ENCODE measurements around the gene UBE2H.

UBE2H gene

GRCh38 chr7:129825209-129825970, 127.4 kb downstream of the UBE2H start (continued):
- TF ChIP-seq ZNF660 (tag by site-specific recombination; IDR thresholded peaks at IDR 0.05) (0 out of 2 replicates have a peak, but pooled peaks have one; percentile 45), ZNF677 (tag by site-specific recombination; IDR thresholded peaks at IDR 0.05) (no peak), ZFP3 (tag by site-specific recombination; IDR thresholded peaks at IDR 0.05; ENCODE audit: low read depth) (no peak), ZNF626 (tag by site-specific recombination; IDR thresholded peaks at IDR 0.05) (no peak), YY1 (tag by site-specific recombination; IDR thresholded peaks at IDR 0.05) (no peak; the same call in 1 of the 2 replicates), ZNF639 (tag by site-specific recombination; IDR thresholded peaks at IDR 0.05) (0 out of 2 replicates have a peak, but pooled peaks have one; percentile 26), YY2 (tag by site-specific recombination; IDR thresholded peaks at IDR 0.05) (no peak), ZNF214 (tag by site-specific recombination; IDR thresholded peaks at IDR 0.05; ENCODE audit: borderline replicate concordance) (no peak), ZNF174 (tag by site-specific recombination; IDR thresholded peaks at IDR 0.05) (no peak), ZNF274 (IDR thresholded peaks at IDR 0.05; ENCODE audit: low read length) (no peak), ZNF274 (tag by site-specific recombination; IDR thresholded peaks at IDR 0.05; ENCODE audit: borderline replicate concordance) (no peak), ZNF707 (tag by site-specific recombination; IDR thresholded peaks at IDR 0.05) (no peak), ZNF792 (tag by site-specific recombination; IDR thresholded peaks at IDR 0.05) (no peak), ZSCAN5A (tag by site-specific recombination; IDR thresholded peaks at IDR 0.05) (0 out of 2 replicates have a peak, but pooled peaks have one; percentile 36), ZBTB49 (tag by site-specific recombination; IDR thresholded peaks at IDR 0.05; ENCODE audit: low read depth) (no peak), ZNF335 (tag by site-specific recombination; conservative IDR thresholded peaks at IDR 0.05) (peak; percentile 99), ZNF292 (tag by site-specific recombination; IDR thresholded peaks at IDR 0.05; ENCODE audit: borderline replicate concordance, low read depth) (no peak), ZIC2 (tag by site-specific recombination; IDR thresholded peaks at IDR 0.05) (peak; percentile 72), ZNF37A (tag by site-specific recombination; IDR thresholded peaks at IDR 0.05) (no peak), ZNF704 (tag by site-specific recombination; IDR thresholded peaks at IDR 0.05) (no peak), ZNF366 (tag by site-specific recombination; conservative IDR thresholded peaks at IDR 0.05) (peak; percentile 17; the same call in 1 of the 2 replicates), BCL6B (tag by site-specific recombination; IDR thresholded peaks at IDR 0.05) (no peak), OVOL3 (tag by site-specific recombination; IDR thresholded peaks at IDR 0.05) (no peak), ZNF2 (tag by site-specific recombination; IDR thresholded peaks at IDR 0.05) (peak; percentile 77), ZNF394 (tag by site-specific recombination; IDR thresholded peaks at IDR 0.05; ENCODE audit: borderline replicate concordance) (peak; percentile 10; the same call in 1 of the 2 replicates), ZNF558 (tag by site-specific recombination; IDR thresholded peaks at IDR 0.05) (no peak), ZNF184 (tag by site-specific recombination; IDR thresholded peaks at IDR 0.05) (no peak), ZNF311 (tag by site-specific recombination; IDR thresholded peaks at IDR 0.05; ENCODE audit: borderline replicate concordance) (no peak), SETDB1 (IDR thresholded peaks at IDR 0.05; ENCODE audit: insufficient read length, low read length) (no peak), ZNF513 (tag by site-specific recombination; IDR thresholded peaks at IDR 0.05) (no peak), ZNF350 (tag by site-specific recombination; IDR thresholded peaks at IDR 0.05) (no peak)

Data from HEK293 (cell line).